Epithelial cell of umbilical artery (primary cell): ENCODE measurements around the gene RETREG2. TPM values are rescaled to one million over a fixed set of nuclear protein-coding genes. Genes with fewer than 3 reads are reported as not detected.

ENCODE experiments used
- total RNA-seq: library from RNA; depleted of rRNA; stranded (reverse); fragments of >200 nt; gene quantifications from 2 replicates; pipeline ENCODE4 v1.2.3, GENCODE V29; 2014

Gene RETREG2, protein sequence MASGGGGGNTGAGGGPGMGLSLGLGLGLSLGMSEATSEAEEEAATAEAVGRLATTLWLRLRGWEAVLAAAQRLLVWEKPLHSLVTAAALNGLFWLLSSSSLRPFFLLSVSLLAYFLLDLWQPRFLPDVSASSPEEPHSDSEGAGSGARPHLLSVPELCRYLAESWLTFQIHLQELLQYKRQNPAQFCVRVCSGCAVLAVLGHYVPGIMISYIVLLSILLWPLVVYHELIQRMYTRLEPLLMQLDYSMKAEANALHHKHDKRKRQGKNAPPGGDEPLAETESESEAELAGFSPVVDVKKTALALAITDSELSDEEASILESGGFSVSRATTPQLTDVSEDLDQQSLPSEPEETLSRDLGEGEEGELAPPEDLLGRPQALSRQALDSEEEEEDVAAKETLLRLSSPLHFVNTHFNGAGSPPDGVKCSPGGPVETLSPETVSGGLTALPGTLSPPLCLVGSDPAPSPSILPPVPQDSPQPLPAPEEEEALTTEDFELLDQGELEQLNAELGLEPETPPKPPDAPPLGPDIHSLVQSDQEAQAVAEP
- total RNA-seq = 40.9 and 60.9 TPM in 2 replicates

GRCh38 chr2:219177552-219178376 lies at the start of gene RETREG2:
Gene RETREG2 (plus strand): TSS chr2:219178275. CDS start chr2:219178353, 78 bp downstream.

GRCh38 chr2:219160186-219161017 lies 17.7 kb upstream of the RETREG2 start, which contains the start of gene NHEJ1:
Gene NHEJ1 (minus strand): TSS chr2:219160815. CDS start chr2:219158362, 2,453 bp downstream.

GRCh38 chr2:219169930-219170654 lies 8.0 kb upstream of the RETREG2 start, which contains the start of gene SLC23A3:
Gene SLC23A3 (minus strand): TSS chr2:219170029. CDS start chr2:219169984, 45 bp downstream.

DNA sequence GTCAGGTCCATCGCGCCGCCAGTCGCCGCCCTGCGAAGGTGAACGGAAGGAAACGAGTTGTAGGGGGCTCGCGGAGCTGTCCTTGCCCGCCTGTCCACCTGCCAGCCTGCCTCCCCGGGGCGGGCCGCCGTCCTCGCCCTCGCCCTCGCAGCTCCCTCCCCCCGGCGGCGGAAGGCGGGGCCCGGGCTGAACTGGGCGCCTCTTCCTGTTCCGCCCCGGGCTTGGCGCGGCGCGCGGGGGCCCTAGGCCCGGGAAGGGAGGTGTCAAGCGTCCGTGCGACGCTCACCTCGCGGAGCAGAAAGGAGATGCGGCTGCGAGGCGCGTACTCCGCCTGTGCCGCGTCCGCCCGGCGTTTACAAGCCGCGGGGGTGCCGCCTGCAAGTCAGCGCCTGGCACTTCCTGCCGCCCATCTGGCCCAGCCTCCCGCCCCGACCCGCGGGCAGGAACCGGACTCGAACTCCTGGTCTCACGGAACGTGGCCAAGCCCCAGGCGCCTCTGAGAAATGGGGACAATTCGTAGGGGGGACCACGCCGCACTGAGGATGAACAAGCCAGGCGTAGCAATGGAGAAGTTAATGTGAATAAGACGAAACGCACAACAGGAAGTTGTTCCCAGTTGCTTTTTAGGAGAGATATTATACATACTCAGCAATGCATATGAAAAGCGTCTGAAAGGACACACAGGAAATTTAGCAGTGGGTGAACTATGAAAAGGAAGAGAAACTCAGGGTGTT lies 1.1 kb upstream of the RETREG2 start, which contains the start of gene CNPPD1:
TSS of gene CNPPD1 (minus strand) at position 108 of the 734 bp plus-strand sequence. CDS start at position 11, 97 bp downstream.

GRCh38 chr2:219206328-219207133 lies 28.5 kb downstream of the RETREG2 start, which contains the start of gene ZFAND2B:
Gene ZFAND2B (plus strand): TSS chr2:219206782. CDS start chr2:219206988, 206 bp downstream.

DNA sequence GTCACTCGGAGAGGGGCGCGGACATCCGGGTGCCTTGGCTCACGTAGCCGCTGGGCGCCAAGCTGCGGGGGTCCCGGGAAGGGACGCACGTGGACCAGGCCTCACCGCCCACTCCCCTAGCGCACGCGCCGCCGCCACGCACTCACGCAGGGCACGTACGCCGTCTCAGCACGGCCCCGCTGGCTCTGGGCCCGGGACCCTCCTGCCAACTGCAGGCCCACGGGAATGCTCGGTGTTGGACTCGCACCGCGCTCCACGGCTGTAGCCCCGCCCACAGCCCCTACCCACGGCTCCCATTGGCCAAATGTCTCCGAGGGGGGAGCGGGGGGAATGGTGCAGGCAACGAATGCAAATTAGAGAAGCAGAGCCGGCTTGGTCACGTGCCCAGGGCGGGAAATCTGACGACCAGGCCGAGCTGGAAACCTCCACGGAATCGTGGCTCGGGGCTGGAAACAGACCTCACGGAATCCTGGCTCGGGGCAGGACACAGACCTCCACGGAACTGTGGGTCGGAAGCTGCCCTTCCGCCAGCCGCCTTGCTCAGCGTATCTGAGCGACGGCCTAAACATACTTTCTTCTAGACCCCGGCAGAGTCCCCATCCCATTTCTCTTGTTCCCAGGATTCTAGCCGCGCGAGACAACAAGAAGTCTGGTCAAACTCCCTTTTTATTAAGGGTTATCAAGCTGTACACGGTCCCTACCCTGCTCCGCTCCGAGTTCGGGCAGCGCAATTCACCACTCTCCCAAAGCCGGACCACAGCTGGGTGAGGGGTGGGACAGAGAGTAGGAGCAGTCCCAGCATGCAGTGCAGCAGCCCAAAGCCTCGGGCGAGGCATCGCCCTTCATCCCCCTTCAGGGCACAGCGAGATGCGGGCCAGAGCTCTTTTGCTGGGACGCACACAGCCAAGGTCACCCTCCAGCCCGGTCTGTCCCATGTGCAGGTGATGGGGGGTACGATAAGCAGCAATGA lies 40.9 kb downstream of the RETREG2 start, which contains the start of gene ABCB6:
TSS of gene ABCB6 (minus strand) at position 227 of the 970 bp plus-strand sequence. CDS start 285 bp downstream, outside the sequence.

GRCh38 chr2:219229305-219230058 lies 51.4 kb downstream of the RETREG2 start, which contains the start of the genes ANKZF1 and ATG9A:
Gene ANKZF1 (plus strand): TSS chr2:219229806. CDS start chr2:219230258, 452 bp downstream.
Gene ATG9A (minus strand): TSS chr2:219229636. CDS start chr2:219228024, 1,612 bp downstream.

Other genes starting within 250 kb of the RETREG2 start
- gene CDK5R2, start 218.6 kb upstream of the RETREG2 start, total RNA-seq = not detected in 2 replicates
- gene FEV, start 193.1 kb upstream of the RETREG2 start, total RNA-seq = not detected in 2 replicates
- gene CRYBA2, start 184.9 kb upstream of the RETREG2 start, total RNA-seq = not detected in 2 replicates
- gene CFAP65, start 136.8 kb upstream of the RETREG2 start, total RNA-seq = not detected in 2 replicates
- gene IHH, start 117.4 kb upstream of the RETREG2 start, total RNA-seq = not detected in 2 replicates
- 13.0 and 16.1 TPM in 2 replicates for gene NHEJ1, start 17.5 kb upstream of the RETREG2 start, total RNA-seq
- gene SLC23A3, start 8.2 kb upstream of the RETREG2 start, total RNA-seq = 0.65 and 1.1 TPM in 2 replicates
- 15.3 and 19.3 TPM in 2 replicates for gene CNPPD1, start 1.4 kb upstream of the RETREG2 start, total RNA-seq
- 21.4 and 21.6 TPM in 2 replicates for gene ZFAND2B, start 28.5 kb downstream of the RETREG2 start, total RNA-seq
- gene ABCB6, start 40.7 kb downstream of the RETREG2 start, total RNA-seq = 23.7 and 44.2 TPM in 2 replicates
- 31.2 and 31.5 TPM in 2 replicates for gene ATG9A, start 51.4 kb downstream of the RETREG2 start, total RNA-seq
- 17.2 and 23.1 TPM in 2 replicates for gene ANKZF1, start 51.5 kb downstream of the RETREG2 start, total RNA-seq
- gene GLB1L, start 67.2 kb downstream of the RETREG2 start, total RNA-seq = 4.0 and 6.2 TPM in 2 replicates
- 23.7 and 42.6 TPM in 2 replicates for gene STK16, start 67.2 kb downstream of the RETREG2 start, total RNA-seq
- gene TUBA4B, start 75.0 kb downstream of the RETREG2 start, total RNA-seq = not detected in 2 replicates
- gene TUBA4A, start 75.6 kb downstream of the RETREG2 start, total RNA-seq = 5.3 and 8.8 TPM in 2 replicates
- 13.2 and 13.3 TPM in 2 replicates for gene DNAJB2, start 101.1 kb downstream of the RETREG2 start, total RNA-seq
- under 0.01 and 1.5 TPM in 2 replicates for gene PTPRN, start 131.1 kb downstream of the RETREG2 start, total RNA-seq
- not detected in 2 replicates for gene RESP18, start 154.5 kb downstream of the RETREG2 start, total RNA-seq
- gene DNPEP, start 209.6 kb downstream of the RETREG2 start, total RNA-seq = 47.4 and 60.8 TPM in 2 replicates
- gene DES, start 240.1 kb downstream of the RETREG2 start, total RNA-seq = under 0.01 and 1.2 TPM in 2 replicates